GM12864 (cell line): ENCODE data around the gene VTA1.
"Not testable (repeated sequence)": the region's sequence is repeated elsewhere in the genome, so short reads cannot be mapped to it uniquely, and the experiment has no call there.

Experiments used
- DNase-seq: peaks from one replicate; pipeline ENCODE4 v3.0.0-alpha.2; 2011; ENCODE audit warnings: low read depth
- H3K4me3 ChIP-seq: 2 replicates; pipeline ENCODE4 v1.5.1; 2011; ENCODE audit warnings: mild to moderate bottlenecking, low read depth, low read length, control low read depth
- TF ChIP-seq, protein P1 (sequence below): IDR thresholded peaks from 2 replicates; pipeline ENCODE4 v1.5.1; 2011; ENCODE audit warnings: low read depth, mild to moderate bottlenecking, moderate library complexity, low read length, control low read depth, inconsistent platforms; ENCODE audit errors: missing control alignments

The VTA1 gene

DNA sequence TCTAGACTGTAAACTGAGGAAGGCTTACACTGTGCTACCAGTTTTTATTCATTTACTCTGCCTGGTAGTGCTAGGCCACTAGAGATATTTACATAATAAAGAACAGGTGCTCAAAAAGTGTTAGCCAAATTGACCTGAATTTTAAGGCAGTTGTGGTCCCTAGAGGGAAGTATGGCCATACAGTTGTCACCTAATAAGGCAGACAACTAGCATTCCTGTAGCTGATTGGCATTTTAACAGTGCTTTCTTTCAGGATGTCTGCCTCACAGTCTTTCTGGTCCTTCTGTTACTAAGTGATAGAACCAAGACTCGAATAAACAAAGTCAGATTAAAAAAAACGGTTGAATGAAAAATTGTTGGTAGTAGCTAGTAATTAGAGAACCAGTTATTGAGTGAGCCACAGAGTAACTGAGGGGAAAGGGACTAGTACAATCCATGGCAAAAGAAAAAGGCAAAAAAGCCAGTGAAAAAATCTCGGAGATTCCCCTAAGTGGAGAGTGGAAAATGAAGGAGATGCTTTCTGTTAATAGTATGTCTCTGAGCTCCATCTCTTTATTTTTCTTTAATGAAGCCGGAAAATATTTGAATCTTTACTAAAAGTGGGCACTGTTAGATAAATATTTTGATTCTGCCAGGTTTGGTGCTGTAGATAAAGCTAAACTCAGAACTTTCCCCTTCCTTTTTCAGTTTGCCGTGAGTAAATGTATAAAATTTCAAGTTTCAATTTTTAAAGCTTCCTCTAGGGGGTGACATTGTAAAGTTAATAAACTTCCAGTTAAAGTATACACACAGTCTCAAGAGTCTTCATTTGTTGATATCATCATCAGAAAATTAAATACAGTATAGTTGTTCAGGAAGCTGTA lies 9.1 kb downstream of the VTA1 start:
- DNase-seq: no peak
- no peak overlapping the region for H3K4me3 ChIP-seq
- TF ChIP-seq, protein P1, sequence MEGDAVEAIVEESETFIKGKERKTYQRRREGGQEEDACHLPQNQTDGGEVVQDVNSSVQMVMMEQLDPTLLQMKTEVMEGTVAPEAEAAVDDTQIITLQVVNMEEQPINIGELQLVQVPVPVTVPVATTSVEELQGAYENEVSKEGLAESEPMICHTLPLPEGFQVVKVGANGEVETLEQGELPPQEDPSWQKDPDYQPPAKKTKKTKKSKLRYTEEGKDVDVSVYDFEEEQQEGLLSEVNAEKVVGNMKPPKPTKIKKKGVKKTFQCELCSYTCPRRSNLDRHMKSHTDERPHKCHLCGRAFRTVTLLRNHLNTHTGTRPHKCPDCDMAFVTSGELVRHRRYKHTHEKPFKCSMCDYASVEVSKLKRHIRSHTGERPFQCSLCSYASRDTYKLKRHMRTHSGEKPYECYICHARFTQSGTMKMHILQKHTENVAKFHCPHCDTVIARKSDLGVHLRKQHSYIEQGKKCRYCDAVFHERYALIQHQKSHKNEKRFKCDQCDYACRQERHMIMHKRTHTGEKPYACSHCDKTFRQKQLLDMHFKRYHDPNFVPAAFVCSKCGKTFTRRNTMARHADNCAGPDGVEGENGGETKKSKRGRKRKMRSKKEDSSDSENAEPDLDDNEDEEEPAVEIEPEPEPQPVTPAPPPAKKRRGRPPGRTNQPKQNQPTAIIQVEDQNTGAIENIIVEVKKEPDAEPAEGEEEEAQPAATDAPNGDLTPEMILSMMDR: peak; percentile 7

- not testable (repeated sequence) for DNase-seq, H3K4me3 ChIP-seq
Observed at GRCh38 chr6:142156758-142157068, 9.7 kb downstream of the VTA1 start.

GRCh38 chr6:142162780-142163179 lies 15.7 kb downstream of the VTA1 start:
- TF ChIP-seq, protein P1: no peak
- no peak for DNase-seq
- H3K4me3 ChIP-seq: no peak overlapping the region

DNA sequence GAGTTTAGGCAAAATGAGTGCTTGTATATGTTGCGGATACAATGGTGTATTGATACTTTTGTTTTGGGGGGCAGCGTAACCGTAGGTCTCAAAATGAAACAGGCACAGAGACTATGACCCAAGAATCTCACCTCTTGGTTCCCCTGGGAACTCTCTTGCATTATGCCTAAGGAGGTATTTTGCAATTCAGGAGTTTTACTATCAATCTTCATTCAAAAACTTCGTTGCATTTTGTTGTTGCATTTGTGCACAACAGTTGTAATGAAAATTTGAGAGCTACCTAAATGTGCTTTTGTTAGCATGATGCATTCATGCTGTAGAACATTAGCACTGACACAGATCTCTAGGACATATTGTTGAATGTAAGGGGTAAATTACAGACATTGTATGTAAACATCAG lies 18.2 kb downstream of the VTA1 start:
- no peak for DNase-seq
- no peak overlapping the region for H3K4me3 ChIP-seq
- TF ChIP-seq, protein P1: no peak

- no peak overlapping the region for H3K4me3 ChIP-seq
- no peak for DNase-seq
- TF ChIP-seq, protein P1: no peak
Observed at GRCh38 chr6:142167071-142167470, 20.0 kb downstream of the VTA1 start.

DNA sequence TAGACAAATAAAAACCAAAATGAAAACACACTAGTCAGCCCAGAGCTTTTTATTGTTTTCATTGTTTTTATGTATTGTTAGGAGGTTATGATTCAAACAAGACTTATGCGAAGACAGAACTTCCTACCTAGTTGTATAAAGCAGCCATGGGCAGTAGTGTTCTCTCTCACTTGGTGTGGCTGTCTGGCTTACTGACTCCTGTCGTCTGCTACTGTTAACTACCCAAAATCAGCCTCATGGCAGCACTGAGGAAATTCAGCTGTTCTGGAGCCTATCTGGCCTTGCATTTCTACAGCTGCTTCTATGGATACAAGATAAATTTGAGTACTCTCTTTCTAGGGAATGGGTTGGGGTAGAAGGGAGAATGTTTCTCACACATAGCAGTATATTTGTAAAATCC lies 20.4 kb downstream of the VTA1 start:
- TF ChIP-seq, protein P1: no peak
- no peak for DNase-seq
- no peak overlapping the region for H3K4me3 ChIP-seq

DNA sequence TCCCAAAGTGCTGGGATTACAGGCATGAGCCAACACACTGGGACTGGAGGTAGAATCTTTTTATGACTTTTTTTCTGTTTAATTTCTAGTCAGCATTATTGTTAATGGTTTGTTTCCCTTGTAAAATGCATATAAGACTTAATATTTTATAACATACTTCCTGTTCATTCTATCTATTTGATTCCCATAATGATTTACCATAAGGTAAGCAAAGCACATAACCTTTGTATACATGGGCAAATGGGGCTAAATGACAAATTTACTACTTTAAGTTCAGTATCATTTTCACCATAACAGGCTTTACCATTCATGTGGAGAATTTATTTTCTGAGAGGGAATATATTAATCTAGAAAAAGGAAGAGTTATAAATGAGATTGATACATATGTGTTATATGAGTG lies 24.3 kb downstream of the VTA1 start:
- no peak for DNase-seq
- no peak overlapping the region for H3K4me3 ChIP-seq
- TF ChIP-seq, protein P1: no peak
